SK-N-MC (cell line): ENCODE data around the gene DEAF1.

Source experiments
- EZH2 ChIP-seq: fragments of 200-600 bp; sonication (generic); IDR thresholded peaks from one replicate; pipeline ENCODE4 v1.6.1; 2017; ENCODE audit warnings: antibody characterized with exemption
- POLR2AphosphoS5 ChIP-seq: IDR thresholded peaks from 2 replicates; pipeline ENCODE4 v1.6.1; 2012; ENCODE audit warnings: mild to moderate bottlenecking, low read depth, low read length, borderline replicate concordance

GRCh38 chr11:628056-628455, 67.0 kb downstream of the DEAF1 start:
- TF ChIP-seq EZH2: no peak
- TF ChIP-seq POLR2AphosphoS5: no peak
